Measurements from ENCODE around the gene SCARB1.

SCARB1 gene

GRCh38 chr12:124847113-124848074, 16.3 kb downstream of the SCARB1 start:
- TF ChIP-seq ZFX (IDR thresholded peaks at IDR 0.05; ENCODE audit: borderline replicate concordance) (no peak), CTCF (IDR thresholded peaks at IDR 0.05) (no peak)
- H3K27ac ChIP-seq = peak overlapping the region; percentile 12; the same call in 1 of the 2 replicates

GRCh38 chr12:124844411-124845397, 19.0 kb downstream of the SCARB1 start:
- no peak overlapping the region for H3K27ac ChIP-seq
- TF ChIP-seq ZFX (IDR thresholded peaks at IDR 0.05; ENCODE audit: borderline replicate concordance) (no peak), CTCF (IDR thresholded peaks at IDR 0.05) (no peak)

- H3K27ac ChIP-seq = peak overlapping the region; percentile 31; the same call in 1 of the 2 replicates
- no peak for TF ChIP-seq ZFX (IDR thresholded peaks at IDR 0.05; ENCODE audit: borderline replicate concordance)
- no peak for TF ChIP-seq CTCF (IDR thresholded peaks at IDR 0.05)
Observed at GRCh38 chr12:124842800-124843510, 20.7 kb downstream of the SCARB1 start.

GRCh38 chr12:124842073-124842749, 21.5 kb downstream of the SCARB1 start:
- TF ChIP-seq CTCF (IDR thresholded peaks at IDR 0.05) (no peak), ZFX (IDR thresholded peaks at IDR 0.05; ENCODE audit: borderline replicate concordance) (no peak)
- peak overlapping the region; percentile 31; the same call in 1 of the 2 replicates for H3K27ac ChIP-seq

- peak overlapping the region; percentile 31; the same call in 1 of the 2 replicates for H3K27ac ChIP-seq
- TF ChIP-seq CTCF (IDR thresholded peaks at IDR 0.05) (no peak), ZFX (IDR thresholded peaks at IDR 0.05; ENCODE audit: borderline replicate concordance) (no peak)
Observed at GRCh38 chr12:124841558-124841945, 22.1 kb downstream of the SCARB1 start.

Data from 22Rv1 (cell line).